CD4-positive, alpha-beta T cell treated with Interleukin-2 at 100 ng/mL for 4 hours (primary cell): ENCODE data around the gene ZMIZ1.
A peak's percentile ranks its signal among the peaks of the same experiment; 100 is the strongest.
"Not testable (repeated sequence)": the region's sequence is repeated elsewhere in the genome, so short reads cannot be mapped to it uniquely, and the experiment has no call there.

Experiments
- DNase-seq: peaks from one replicate; pipeline ENCODE4 v3.0.0-alpha.2; 2020; ENCODE audit warnings: low spot score

ZMIZ1 gene

GRCh38 chr10:79268161-79268601, 199.4 kb downstream of the ZMIZ1 start:
- no peak for DNase-seq

- no peak for DNase-seq
Measured at GRCh38 chr10:79268742-79269141, 200.0 kb downstream of the ZMIZ1 start.

GRCh38 chr10:79269443-79269842, 200.7 kb downstream of the ZMIZ1 start:
- DNase-seq: no peak

GRCh38 chr10:79269969-79270368, 201.2 kb downstream of the ZMIZ1 start:
- DNase-seq: no peak

- DNase-seq: no peak
Measured at GRCh38 chr10:79270466-79271246, 201.9 kb downstream of the ZMIZ1 start.

GRCh38 chr10:79272353-79272752, 203.6 kb downstream of the ZMIZ1 start:
- no peak for DNase-seq

- DNase-seq: no peak
Measured at GRCh38 chr10:79273604-79274003, 204.8 kb downstream of the ZMIZ1 start.

- DNase-seq: no peak
Measured at GRCh38 chr10:79274279-79275104, 205.7 kb downstream of the ZMIZ1 start.

GRCh38 chr10:79275105-79275430, 206.3 kb downstream of the ZMIZ1 start:
- DNase-seq: no peak

GRCh38 chr10:79275431-79275851, 206.7 kb downstream of the ZMIZ1 start:
- DNase-seq: no peak

GRCh38 chr10:79277579-79278269, 209.0 kb downstream of the ZMIZ1 start:
- no peak for DNase-seq

GRCh38 chr10:79279047-79279446, 210.3 kb downstream of the ZMIZ1 start:
- DNase-seq: not testable (repeated sequence)

GRCh38 chr10:79280956-79281355, 212.2 kb downstream of the ZMIZ1 start:
- DNase-seq: no peak

- no peak for DNase-seq
Measured at GRCh38 chr10:79282388-79282787, 213.6 kb downstream of the ZMIZ1 start.

GRCh38 chr10:79283616-79284015, 214.8 kb downstream of the ZMIZ1 start:
- DNase-seq: no peak

GRCh38 chr10:79284158-79284871, 215.5 kb downstream of the ZMIZ1 start:
- DNase-seq: no peak

GRCh38 chr10:79285315-79286197, 216.8 kb downstream of the ZMIZ1 start:
- peak; percentile 33 for DNase-seq

GRCh38 chr10:79286318-79286951, 217.7 kb downstream of the ZMIZ1 start:
- DNase-seq: peak; percentile 86

- DNase-seq: no peak
Measured at GRCh38 chr10:79287973-79288723, 219.4 kb downstream of the ZMIZ1 start.

GRCh38 chr10:79289801-79290200, 221.0 kb downstream of the ZMIZ1 start:
- no peak for DNase-seq
